GM19395 (cell line): ENCODE data around the gene P2RY6.

ENCODE experiments used
- ATAC-seq: cut with Tn5 transposase; IDR thresholded peaks from one replicate; pipeline ENCODE4 v1.9.1; 2021; ENCODE audit warnings: mild to moderate bottlenecking, moderate library complexity; ENCODE audit not compliant: unreplicated experiment

P2RY6 gene

DNA sequence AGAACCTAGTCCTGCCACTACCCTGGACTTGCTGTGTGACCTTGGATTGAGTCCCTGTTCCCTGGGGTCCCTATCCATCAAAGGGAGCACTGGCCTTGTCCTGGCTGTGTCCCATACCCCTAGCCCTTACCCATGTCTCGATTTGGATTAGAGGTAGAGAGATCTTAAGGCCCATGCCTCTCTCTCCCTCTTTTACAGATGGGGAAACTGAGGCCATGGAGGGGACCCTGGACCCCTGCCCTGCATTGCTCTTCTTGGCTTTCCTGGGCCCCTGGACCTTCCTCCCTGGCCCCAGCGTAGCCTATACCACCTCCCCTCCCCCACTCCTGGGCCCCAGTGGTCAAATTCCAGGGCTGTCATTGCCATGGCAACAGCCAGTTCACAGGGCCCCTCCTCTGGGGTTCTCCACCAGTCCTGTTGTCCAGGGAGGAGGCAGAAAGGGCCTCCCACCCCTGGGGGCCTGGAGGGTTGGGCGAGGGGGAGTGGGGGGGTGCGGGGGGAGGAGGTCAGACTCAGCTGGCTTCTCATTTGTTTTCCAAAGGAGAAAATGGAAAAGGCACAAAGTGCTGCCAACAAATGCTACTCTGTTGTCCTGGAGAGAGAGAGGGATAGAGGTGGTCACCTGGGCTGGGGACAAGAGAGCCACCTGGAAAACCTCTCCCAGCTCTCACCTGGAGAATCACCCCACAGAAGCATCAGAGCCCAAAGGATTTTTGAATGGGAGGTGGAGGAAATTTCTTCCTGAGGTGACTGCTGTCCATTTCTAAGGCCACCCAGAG, 59.2 kb downstream of the P2RY6 start:
- ATAC-seq: no peak

DNA sequence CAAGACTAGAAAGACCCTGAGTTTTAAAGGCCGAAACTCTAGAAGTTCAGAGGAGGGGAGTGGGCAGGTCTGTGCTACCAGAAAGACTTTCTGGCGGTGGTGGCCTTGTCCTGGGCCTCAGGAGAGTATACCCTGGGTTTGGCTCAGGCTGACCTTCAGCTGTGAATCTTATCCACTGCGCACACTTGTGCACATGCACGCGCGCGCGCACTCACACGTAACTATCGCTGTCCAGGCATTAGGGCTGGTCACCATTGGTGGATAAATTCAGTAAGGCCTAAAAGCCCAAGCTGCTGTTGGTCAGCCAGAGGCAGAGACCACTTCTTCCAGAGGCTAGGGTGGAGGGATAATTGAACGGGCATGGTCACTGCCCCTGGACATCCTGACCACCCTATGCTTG, 61.0 kb downstream of the P2RY6 start:
- ATAC-seq: no peak

DNA sequence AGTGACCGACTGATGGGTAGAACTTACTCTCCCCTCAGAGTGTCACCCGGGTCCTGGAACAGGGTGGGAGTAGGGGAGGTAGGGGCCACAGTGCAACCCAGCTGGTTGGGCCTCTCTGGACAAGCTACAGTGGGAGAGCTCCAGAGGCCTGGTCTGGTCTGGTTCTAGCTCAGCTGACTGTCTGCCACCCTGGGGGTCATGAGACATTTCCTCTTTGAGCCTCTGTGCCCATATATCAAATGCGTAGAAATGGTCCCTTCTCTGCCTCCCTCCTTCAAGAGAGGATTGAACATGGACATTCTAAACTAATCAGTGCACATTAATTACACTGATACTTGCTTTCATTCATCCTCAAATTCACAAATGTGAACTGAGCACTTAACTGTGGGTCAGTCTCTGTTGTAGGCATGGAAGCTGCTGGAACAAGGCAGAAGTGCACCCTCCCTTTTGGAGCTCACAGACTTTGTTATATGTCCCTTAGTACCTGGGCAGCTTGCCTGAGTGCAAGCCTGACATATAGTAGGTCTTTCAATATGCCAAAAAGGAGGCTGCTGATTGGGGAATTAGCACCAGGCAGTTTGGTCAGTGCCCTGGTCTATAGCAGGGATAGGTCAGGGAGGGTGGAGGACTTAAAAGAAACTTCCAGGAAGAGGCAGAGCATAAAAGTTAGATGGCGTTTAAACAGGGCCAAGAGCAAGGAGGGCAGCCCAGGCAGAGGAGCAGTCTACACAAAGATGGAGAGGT, 61.7 kb downstream of the P2RY6 start:
- ATAC-seq: no peak

DNA sequence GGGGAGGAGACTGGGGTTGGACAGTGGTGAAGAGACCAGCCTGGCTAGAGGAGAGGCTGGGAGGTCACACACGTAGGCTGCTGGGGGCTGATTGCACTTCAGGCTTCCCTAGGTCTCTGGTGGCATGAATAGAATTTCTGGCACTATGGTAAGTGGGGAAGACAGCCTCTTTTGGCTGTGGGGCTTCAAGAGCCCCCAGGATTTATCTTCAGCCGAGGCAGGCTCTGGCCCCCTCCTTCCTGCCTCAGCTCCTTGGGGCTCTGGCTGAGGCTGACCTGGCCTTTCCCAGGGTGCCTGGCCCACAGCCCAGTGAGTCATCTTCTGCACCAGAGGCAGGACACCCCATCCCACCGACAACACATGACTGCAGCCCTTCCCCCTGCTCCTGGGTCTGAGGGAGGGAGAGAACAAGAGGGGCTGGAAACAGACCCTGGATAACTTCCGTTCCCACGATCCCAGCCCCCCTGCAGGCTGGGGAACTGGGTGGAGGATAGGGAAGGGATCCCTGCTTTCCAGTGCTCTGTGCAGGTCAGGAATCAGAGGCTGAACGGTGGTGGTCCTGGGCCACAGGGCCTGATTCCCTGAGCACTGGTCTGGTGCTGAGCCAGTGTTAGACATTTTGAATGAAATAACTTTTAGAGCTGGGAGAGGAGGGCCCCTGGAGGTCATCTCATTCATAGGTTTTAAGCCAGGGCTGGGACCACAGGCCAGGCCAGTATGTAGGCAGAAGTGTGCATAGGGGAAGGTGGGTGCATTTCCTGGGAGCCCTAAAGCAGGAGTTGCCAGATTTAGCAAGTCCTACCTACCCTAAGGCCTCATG, 62.5 kb downstream of the P2RY6 start:
- ATAC-seq: no peak

DNA sequence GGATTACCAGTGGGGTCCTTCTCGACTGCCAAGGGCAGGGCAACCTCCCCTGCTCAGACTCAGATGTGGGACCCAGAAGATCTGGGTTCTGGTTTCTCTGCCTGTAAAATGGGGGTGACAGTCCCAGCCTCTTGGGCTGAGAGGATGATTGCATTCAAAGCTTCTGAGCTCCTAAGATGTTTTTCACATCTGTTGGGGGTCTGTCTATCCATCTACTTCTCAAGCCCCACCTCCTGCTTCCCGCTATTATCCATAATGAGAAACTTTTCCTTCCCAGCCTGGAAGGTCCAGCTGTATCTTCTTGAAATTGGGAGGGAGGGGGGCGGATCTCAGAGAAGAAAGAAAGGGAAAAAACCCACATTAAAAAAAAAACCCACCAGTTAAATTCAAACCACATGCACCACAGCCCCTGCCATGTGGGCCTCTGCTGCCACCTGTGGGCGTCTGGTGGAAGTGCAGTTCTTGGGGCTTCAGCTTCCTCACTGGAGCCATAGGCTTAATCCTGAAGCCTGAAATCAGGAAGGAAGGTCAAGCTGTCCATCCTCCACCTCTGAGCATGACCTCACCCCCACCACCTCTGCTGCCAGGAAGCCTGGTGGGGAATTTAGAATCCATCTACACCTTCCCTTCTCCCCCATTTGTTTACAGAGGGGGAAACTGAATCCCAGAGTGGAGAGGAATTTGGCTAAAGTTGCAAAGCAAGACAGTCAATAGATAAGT, 63.2 kb downstream of the P2RY6 start:
- ATAC-seq: no peak

DNA sequence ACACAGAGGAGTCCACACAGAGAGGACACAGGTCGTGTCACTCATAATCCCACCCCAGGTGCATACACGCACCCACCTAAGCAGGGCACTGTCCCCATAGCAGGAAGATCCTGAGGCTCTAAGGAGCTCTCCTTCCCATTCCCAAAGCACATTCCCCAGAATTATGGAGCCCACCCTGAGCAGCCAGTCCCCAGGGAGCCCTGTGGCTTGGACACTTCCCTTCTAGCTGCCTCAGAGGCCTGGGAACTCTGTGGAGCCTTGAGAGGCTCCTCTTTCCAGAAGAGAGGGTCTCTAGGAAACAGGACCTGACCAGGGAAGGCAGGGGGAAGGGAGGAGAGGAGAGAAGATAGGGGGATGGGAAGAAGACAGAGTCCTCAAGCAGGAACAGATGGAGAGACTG, 65.7 kb downstream of the P2RY6 start:
- no peak for ATAC-seq

DNA sequence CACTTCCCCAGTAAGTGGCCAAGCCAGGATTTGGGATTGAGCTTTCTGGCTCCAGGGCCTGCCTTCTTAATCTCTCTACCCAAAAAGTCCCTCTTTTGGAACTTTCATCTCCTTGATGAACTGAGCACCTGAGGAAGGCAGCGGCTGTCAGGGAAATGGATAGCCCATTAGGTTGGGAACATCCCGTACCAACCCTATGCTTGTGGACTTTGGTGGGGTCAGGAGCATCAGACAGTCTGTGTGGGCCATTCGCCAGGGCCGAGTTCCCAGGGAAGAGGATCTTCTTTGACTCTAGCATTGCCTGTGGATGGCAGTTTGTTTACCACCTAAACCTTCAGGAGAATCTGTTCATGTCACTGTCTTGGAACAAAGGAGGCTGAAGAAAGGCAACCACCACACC, 66.1 kb downstream of the P2RY6 start:
- no peak for ATAC-seq

DNA sequence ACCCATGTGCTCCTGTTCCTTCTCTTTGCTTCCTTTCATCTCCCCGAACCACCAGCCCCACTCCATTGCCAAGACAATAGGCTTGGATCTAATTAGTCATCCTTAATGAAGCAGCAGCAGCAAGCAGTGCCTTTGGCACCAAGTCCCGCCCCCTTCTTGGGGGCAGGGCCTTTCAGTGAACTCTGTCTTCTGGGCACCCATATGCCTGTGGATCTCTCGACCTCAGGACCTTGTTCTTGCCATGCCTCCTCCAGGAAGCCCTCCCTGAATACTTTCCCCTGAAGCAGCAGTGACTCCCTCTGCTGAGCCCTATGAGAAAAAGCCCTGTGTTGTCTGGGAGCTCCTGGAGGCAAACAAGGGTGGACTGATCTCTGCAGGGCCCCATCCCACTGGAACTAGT, 68.0 kb downstream of the P2RY6 start:
- ATAC-seq: no peak

DNA sequence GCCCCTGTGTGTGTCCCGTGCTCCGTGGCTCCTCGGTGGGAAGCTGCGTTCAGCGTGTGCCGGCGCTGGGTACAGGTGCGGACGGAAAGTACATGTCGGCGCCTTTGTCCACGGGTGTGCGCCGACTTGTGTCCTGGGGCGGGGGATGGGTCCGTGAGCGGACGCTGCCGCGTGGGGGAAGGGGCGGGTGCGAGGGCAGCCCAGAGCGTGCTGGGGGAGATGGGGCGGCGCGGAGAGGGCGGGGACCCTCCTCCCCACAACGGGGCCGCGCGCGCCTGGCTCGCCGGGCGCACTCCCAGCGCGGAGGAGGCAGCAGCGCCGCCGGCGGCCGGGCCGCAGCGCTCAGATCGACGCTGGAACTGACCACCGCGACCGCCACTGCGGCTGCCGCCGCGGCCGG, 70.5 kb downstream of the P2RY6 start:
- ATAC-seq: no peak

DNA sequence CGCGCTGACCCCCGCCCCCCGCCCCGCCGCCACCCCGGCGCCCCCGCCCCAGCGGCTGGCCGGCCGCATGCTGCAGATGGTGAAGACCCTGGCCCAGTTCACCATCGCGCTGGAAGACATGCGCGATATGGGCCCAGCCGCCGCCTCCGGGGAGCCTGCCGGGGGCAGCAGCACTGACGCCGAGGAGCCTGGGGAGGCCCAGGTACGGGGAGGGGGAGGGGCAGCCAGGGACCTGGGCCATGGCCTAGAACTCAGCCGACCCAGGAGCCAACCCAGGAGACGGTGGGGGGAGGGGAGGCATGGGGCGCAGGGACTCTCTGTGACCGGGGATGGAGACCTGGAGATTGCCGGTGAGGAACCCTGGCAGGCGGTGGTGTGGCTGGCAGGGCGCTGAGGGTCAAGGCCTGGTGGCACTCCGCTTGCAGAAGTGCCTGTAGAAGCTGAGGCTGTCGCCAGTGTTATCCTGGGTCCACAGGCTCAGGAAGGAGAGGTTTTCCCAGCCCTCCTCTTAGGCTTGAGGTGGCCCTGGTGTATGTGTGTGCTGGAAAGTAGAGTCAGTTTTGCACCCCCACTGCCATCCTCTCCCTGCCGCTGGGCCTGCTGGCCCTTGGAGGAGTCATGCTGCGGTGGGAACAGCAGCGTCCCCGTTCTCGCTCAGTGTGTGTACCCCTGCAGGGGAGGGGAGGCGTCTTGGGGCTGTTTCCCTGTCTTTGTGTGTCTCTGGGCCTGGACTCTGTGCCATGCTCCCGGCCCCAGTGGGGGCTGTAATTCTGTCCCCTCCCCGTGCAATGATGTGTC, 71.1 kb downstream of the P2RY6 start:
- ATAC-seq: no peak

DNA sequence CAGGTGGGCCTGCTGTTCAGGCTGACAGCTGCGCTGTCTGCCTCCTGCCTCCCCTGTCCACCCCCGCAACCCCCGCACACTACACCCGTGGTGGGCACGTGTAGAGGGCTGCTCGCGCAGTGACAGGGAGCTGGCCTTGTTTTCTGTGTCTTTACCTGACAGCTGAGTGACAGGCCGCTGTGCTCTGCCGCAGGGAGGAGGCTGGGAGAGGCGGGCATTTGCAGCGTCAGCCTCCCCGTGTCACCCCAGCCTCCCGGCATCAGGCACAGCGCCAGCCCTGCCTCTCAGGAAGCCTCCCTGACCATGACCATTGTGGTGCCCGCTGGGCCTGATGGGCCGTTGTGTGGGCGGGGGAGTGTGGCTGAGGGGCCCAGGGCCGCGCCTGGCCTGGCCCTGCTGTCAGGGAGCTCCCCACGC, 72.1 kb downstream of the P2RY6 start:
- ATAC-seq: no peak

DNA sequence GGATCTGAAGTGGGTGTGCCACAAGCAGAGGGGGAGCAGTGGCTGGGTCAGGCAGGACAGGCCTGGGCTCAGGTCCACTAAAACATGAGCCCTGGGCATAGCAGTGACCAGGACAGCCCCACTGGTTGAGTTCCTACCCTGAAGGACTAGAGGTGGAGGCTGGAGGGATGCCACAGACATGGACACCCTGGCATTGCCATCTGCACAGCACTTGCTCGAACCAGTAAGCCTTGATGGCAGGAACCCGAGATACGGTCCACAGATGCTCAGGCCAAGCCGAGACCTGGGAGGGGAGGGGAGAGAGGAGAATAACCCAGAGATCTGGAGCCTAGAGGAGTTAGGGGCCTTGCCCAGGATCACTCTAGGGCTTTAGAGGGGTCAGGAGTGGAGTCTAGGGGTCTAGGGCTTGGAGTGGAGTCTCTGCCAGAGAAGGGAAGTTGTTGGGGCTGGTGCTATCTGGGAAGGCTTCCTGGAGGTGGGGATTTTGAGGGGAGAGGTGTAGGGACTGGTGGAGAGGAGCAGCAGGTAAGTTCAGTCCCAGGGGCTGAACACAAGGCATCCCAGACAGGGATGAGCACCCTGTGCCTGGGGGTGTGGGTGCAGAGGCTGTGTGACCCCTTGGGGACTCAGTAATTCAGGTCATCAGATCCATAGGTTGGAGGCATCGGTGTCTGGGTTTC, 73.5 kb downstream of the P2RY6 start:
- no peak for ATAC-seq

DNA sequence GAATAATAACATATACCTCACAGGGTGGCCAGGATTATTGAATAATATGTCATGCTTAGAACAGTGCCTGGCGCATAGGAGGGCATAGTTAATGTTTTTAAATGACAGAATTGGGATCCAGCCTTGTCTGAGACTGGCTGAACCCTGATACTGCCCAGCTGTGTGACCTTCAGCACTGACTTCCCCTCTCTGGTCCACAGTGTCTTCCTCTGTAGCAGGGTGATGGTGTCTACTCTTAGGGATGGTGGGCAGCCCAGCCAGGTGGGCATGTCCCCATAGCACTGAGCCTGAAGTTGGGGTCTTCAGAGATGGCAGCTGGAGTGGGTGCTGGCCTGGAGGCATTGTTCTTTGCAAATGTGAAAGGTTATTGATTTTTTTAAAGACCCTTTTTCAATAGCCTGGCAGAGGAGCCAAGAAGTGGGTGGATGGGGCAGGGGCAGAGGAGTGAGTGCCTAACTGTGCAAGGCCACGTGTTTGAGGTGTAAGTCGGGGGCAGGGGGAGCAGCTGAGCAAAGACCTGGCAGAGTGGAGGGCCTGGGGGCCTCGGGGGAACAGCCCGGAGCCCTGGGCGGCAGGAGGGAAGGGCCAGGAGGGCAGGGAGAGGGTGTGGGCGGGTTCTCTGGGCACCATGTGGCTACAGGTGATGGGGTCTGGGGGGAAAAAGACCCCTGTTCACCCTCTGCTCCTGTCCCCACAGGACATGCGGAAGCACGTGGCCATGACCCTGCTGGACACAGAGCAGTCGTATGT, 74.2 kb downstream of the P2RY6 start:
- no peak for ATAC-seq

DNA sequence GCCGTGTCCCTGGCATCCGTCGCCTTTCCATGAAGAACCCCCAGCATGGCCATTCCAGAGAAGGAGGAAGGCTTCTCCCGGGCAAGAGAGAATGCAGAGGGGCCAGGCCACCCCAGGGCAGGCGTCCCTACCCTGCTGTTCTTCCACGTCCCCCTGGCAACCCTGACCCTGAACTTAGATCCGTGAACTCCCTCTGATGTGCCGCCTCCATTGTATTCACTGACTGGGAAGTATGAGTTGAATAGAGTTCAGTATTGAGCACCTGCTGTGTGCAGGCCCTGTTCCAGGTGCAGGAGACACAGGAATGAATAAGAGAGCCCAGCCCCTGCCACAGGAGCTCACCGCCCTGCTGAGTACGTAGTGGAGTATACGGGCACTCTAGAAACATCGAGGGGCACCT, 74.9 kb downstream of the P2RY6 start:
- no peak for ATAC-seq
